H1 (cell line): Measurements from ENCODE around the gene STAC. TPM values are rescaled to one million over a fixed set of nuclear protein-coding genes. Genes with fewer than 3 reads are reported as not detected.

Source experiments
- CTCF ChIA-PET: fragments of 300-600 bp; sonication (Branson Sonifier 250); formaldehyde crosslinking; loops from one replicate; lab custom pipeline; 2021; ENCODE audit not compliant: partially characterized antibody; lab: Charles Lee
- POLR2A ChIA-PET: fragments of 300-600 bp; sonication (Branson Sonifier 250); formaldehyde crosslinking; loops from one replicate; lab custom pipeline; 2021; ENCODE audit warnings: inconsistent platforms; ENCODE audit not compliant: partially characterized antibody; lab: Charles Lee
- DNase-seq, 2 experiments: peaks; one replicate each; pipeline versions ENCODE4 v3.0.0 to v3.0.0-alpha.2; 2010 to 2022; ENCODE audit warnings: low spot score in 2 of 2, low read depth in 1 of 2, mixed read lengths in 1 of 2
- FAIRE-seq: peaks from 2 replicates; lab custom pipeline; 2011; peaks lifted over from hg19 to GRCh38; lab: Jason Lieb, UNC
- H2AFZ ChIP-seq: 2 replicates; pipeline ENCODE4 v1.8.1; 2012; ENCODE audit warnings: low read length, inconsistent platforms
- H2AK5ac ChIP-seq: 2 replicates; pipeline ENCODE4 v1.6.1; 2013; ENCODE audit warnings: low read depth, low read length
- H2BK120ac ChIP-seq: replicated peaks from 2 replicates; pipeline ENCODE3; 2013; ENCODE audit warnings: low read depth, low read length, inconsistent platforms
- H2BK12ac ChIP-seq: 2 replicates; pipeline ENCODE4 v1.6.1; 2013; ENCODE audit warnings: low read depth, low read length
- H2BK15ac ChIP-seq: 2 replicates; pipeline ENCODE4 v1.6.1; 2013; ENCODE audit warnings: low read length
- H2BK20ac ChIP-seq: 2 replicates; pipeline ENCODE4 v1.6.1; 2013; ENCODE audit warnings: low read length
- H2BK5ac ChIP-seq: 2 replicates; pipeline ENCODE4 v1.6.1; 2013; ENCODE audit warnings: low read depth, low read length
- H3K14ac ChIP-seq: 2 replicates; pipeline ENCODE4 v1.6.1; 2013; ENCODE audit warnings: inconsistent platforms; ENCODE audit not compliant: insufficient read length
- H3K18ac ChIP-seq: 2 replicates; pipeline ENCODE4 v1.6.1; 2013; ENCODE audit warnings: low read length; ENCODE audit errors: extremely low read depth
- H3K23ac ChIP-seq: 2 replicates; pipeline ENCODE4 v1.6.1; 2013; ENCODE audit warnings: inconsistent platforms; ENCODE audit not compliant: insufficient read length
- H3K23me2 ChIP-seq: 2 replicates; pipeline ENCODE4 v1.6.1; 2013; ENCODE audit warnings: low read depth, low read length
- H3K27ac ChIP-seq: 2 replicates; pipeline ENCODE4 v1.6.1; 2011; ENCODE audit warnings: low read depth, low read length, inconsistent platforms
- H3K27me3 ChIP-seq, 4 experiments: replicated peaks in 1 of 4; 1 replicate in 1 of 4; 2 replicates in 3 of 4; pipeline versions ENCODE4 v1.6.1 to v1.8.1; 2011 to 2013; ENCODE audit warnings: low read length in 3 of 4, mild to moderate bottlenecking in 3 of 4, inconsistent platforms in 2 of 4, mixed read lengths in 2 of 4, moderate library complexity in 1 of 4; ENCODE audit not compliant: control insufficient read depth in 3 of 4, insufficient read depth in 3 of 4; ENCODE audit errors: extremely low read depth in 1 of 4
- H3K36me3 ChIP-seq, 4 experiments: 2 replicates each; pipeline versions ENCODE4 v1.6.1 to v1.8.1; 2011 to 2013; ENCODE audit warnings: mild to moderate bottlenecking in 4 of 4, low read length in 3 of 4, moderate library complexity in 2 of 4, control low read depth in 1 of 4, inconsistent platforms in 1 of 4; ENCODE audit not compliant: insufficient read depth in 4 of 4, control insufficient read depth in 2 of 4
- H3K4ac ChIP-seq: replicated peaks from 2 replicates; pipeline ENCODE3; 2013; ENCODE audit warnings: low read length, low read depth, mixed read lengths, inconsistent platforms; ENCODE audit not compliant: insufficient read length
- H3K4me1 ChIP-seq, 4 experiments: replicated peaks in 1 of 4; 1 replicate in 1 of 4; 2 replicates in 3 of 4; pipeline versions ENCODE4 v1.6.1 to v1.8.1; 2011 to 2013; ENCODE audit warnings: low read length in 3 of 4, inconsistent platforms in 2 of 4, mixed read lengths in 1 of 4; ENCODE audit not compliant: insufficient read depth in 4 of 4, control insufficient read depth in 3 of 4
- H3K4me2 ChIP-seq, 2 experiments: 2 replicates each; pipeline versions ENCODE4 v1.6.1 to v1.8.1; 2011 to 2013; ENCODE audit warnings: low read depth in 2 of 2, low read length in 2 of 2, control low read depth in 1 of 2, inconsistent platforms in 1 of 2, mild to moderate bottlenecking in 1 of 2; ENCODE audit not compliant: insufficient read depth in 1 of 2
- H3K4me3 ChIP-seq, 4 experiments: fragments of 200-600, 300-600 bp in 1 of 4; sonication (generic), shearing (Covaris generic), sonication (Bioruptor Twin) in 1 of 4; 2 replicates each; pipeline versions ENCODE4 v1.5.1 to v1.8.1; 2011 to 2016; ENCODE audit warnings: low read length in 4 of 4, low read depth in 3 of 4, control low read depth in 2 of 4, inconsistent platforms in 2 of 4, mild to moderate bottlenecking in 2 of 4, mixed read lengths in 1 of 4, moderate library complexity in 1 of 4; ENCODE audit not compliant: insufficient read depth in 2 of 4; ENCODE audit errors: extremely low read depth in 1 of 4
- H3K56ac ChIP-seq: replicated peaks from 2 replicates; pipeline ENCODE3; 2013; ENCODE audit warnings: low read depth, mild to moderate bottlenecking, mixed read lengths, low read length, inconsistent platforms; ENCODE audit not compliant: insufficient read length
- H3K79me1 ChIP-seq: 2 replicates; pipeline ENCODE4 v1.6.1; 2013; ENCODE audit warnings: low read depth, low read length, control low read depth
- H3K79me2 ChIP-seq, 2 experiments: 2 replicates each; pipeline versions ENCODE4 v1.6.1 to v1.8.1; 2012 to 2013; ENCODE audit warnings: low read length in 2 of 2, mild to moderate bottlenecking in 2 of 2, inconsistent platforms in 1 of 2; ENCODE audit not compliant: insufficient read depth in 2 of 2, control insufficient read depth in 1 of 2
- H3K9ac ChIP-seq, 4 experiments: replicated peaks in 1 of 4; 1 replicate in 1 of 4; 2 replicates in 3 of 4; pipeline versions ENCODE4 v1.6.1 to v1.8.1; 2011 to 2013; ENCODE audit warnings: low read depth in 3 of 4, low read length in 3 of 4, control low read depth in 2 of 4, mild to moderate bottlenecking in 2 of 4, moderate library complexity in 2 of 4, inconsistent platforms in 1 of 4; ENCODE audit errors: extremely low read depth in 1 of 4
- H3K9me3 ChIP-seq, 2 experiments: 2 replicates each; pipeline versions ENCODE4 v1.6.1 to v1.8.1; 2012 to 2013; ENCODE audit warnings: mild to moderate bottlenecking in 2 of 2, moderate library complexity in 2 of 2, control low read depth in 1 of 2, inconsistent platforms in 1 of 2, low read depth in 1 of 2, low read length in 1 of 2, mixed read lengths in 1 of 2; ENCODE audit not compliant: insufficient read depth in 2 of 2
- H4K20me1 ChIP-seq, 2 experiments: replicated peaks in 1 of 2; 2 replicates each; pipeline versions ENCODE3 to v1.8.1; 2011 to 2013; ENCODE audit warnings: inconsistent platforms in 2 of 2, low read length in 2 of 2, mild to moderate bottlenecking in 1 of 2; ENCODE audit not compliant: insufficient read depth in 2 of 2, control insufficient read depth in 1 of 2
- H4K5ac ChIP-seq: 2 replicates; pipeline ENCODE4 v1.6.1; 2013; ENCODE audit warnings: low read length, low read depth, mixed read lengths, inconsistent platforms; ENCODE audit not compliant: insufficient read length
- H4K8ac ChIP-seq: 2 replicates; pipeline ENCODE4 v1.8.0; 2013; ENCODE audit warnings: mild to moderate bottlenecking, moderate library complexity, low read length, inconsistent platforms; ENCODE audit not compliant: insufficient read depth; ENCODE audit errors: extremely low read depth
- H4K91ac ChIP-seq: replicated peaks from 2 replicates; pipeline ENCODE3; 2013; ENCODE audit warnings: low read length, mixed read lengths, inconsistent platforms; ENCODE audit not compliant: insufficient read length
- ATF3 ChIP-seq: IDR thresholded peaks from 2 replicates; pipeline ENCODE4 v1.6.1; 2011; ENCODE audit warnings: low read depth, mild to moderate bottlenecking, low read length; ENCODE audit not compliant: insufficient read depth
- E2F6 ChIP-seq: IDR thresholded peaks from 2 replicates; pipeline ENCODE4 v1.6.1; 2012; ENCODE audit warnings: inconsistent platforms
- FOSL1 ChIP-seq: IDR thresholded peaks from 2 replicates; pipeline ENCODE4 v1.6.1; 2011; ENCODE audit warnings: mild to moderate bottlenecking, low read depth, low read length, moderate library complexity; ENCODE audit not compliant: insufficient read depth
- GTF2F1 ChIP-seq: IDR thresholded peaks from 2 replicates; pipeline ENCODE4 v1.6.1; 2012; ENCODE audit warnings: low read depth, low read length, improper control_type of control experiment, borderline replicate concordance
- HDAC6 ChIP-seq: IDR thresholded peaks from one replicate; pipeline ENCODE4 v1.7.1; 2012; ENCODE audit warnings: low read depth, mild to moderate bottlenecking, inconsistent platforms, low read length, moderate library complexity
- KDM1A ChIP-seq: fragments of 200-600, 300-600 bp; sonication (generic); IDR thresholded peaks from 2 replicates; pipeline ENCODE4 v1.7.1; 2016; ENCODE audit warnings: mild to moderate bottlenecking, low read length, borderline replicate concordance
- POLR2A ChIP-seq, 2 experiments: IDR thresholded peaks; 1 replicate in 1 of 2; 2 replicates in 1 of 2; pipeline ENCODE4 v1.6.1; 2011; ENCODE audit warnings: low read depth in 2 of 2, low read length in 2 of 2, mild to moderate bottlenecking in 2 of 2; ENCODE audit errors: control extremely low read depth in 1 of 2
- RAD21 ChIP-seq, 2 experiments: IDR thresholded peaks in 1 of 2; conservative IDR thresholded peaks in 1 of 2; 2 replicates each; pipeline ENCODE4 v1.6.1; 2011; ENCODE audit warnings: low read depth in 2 of 2, low read length in 2 of 2, improper control_type of control experiment in 1 of 2, inconsistent platforms in 1 of 2, mild to moderate bottlenecking in 1 of 2, moderate library complexity in 1 of 2
- SIN3A ChIP-seq, 2 experiments: IDR thresholded peaks in 1 of 2; conservative IDR thresholded peaks in 1 of 2; 2 replicates each; pipeline ENCODE4 v1.6.1; 2011 to 2012; ENCODE audit warnings: low read length in 2 of 2, improper control_type of control experiment in 1 of 2, low read depth in 1 of 2, mild to moderate bottlenecking in 1 of 2
- SUZ12 ChIP-seq: fragments of 200-600 bp; sonication (generic); IDR thresholded peaks from 2 replicates; pipeline ENCODE4 v1.6.1; 2012; ENCODE audit warnings: mild to moderate bottlenecking, inconsistent platforms, low read length, moderate library complexity, mixed read lengths
- TBP ChIP-seq: IDR thresholded peaks from 2 replicates; pipeline ENCODE4 v1.6.1; 2011; ENCODE audit warnings: low read depth, low read length, improper control_type of control experiment
- YY1 ChIP-seq: IDR thresholded peaks from 2 replicates; pipeline ENCODE4 v1.6.1; 2011; ENCODE audit warnings: low read depth, mild to moderate bottlenecking, low read length
- WGBS, 2 experiments: shearing (Covaris generic) in 1 of 2; methylation state at CpG; one replicate each; pipeline versions ENCODE4 v1.1.6 to v1.1.7; 2013 to 2015; ENCODE audit warnings: low lambda C conversion rate in 2 of 2, mixed read lengths in 2 of 2, inconsistent platforms in 1 of 2, low coverage in 1 of 2, missing lambda C conversion rate in 1 of 2; ENCODE audit not compliant: insufficient replicate concordance in 2 of 2, insufficient coverage in 1 of 2, insufficient read length in 1 of 2; ENCODE audit errors: extremely low coverage in 1 of 2, missing lambda C conversion rate in 1 of 2; 5-methylcytosine and 5-hydroxymethylcytosine counted together
- polyA plus RNA-seq, 7 experiments: library from polyadenylated mRNA; depleted of rRNA in 3 of 7; stranded (reverse) in 5 of 7; unstranded in 2 of 7; fragments of >200 nt in 5 of 7; fragments of 200-250 nt in 2 of 7; gene quantifications; 1 replicate in 5 of 7; 2 replicates in 1 of 7; 4 replicates in 1 of 7; pipeline versions ENCODE4 v1.2.1 to v1.2.3, GENCODE V29; 2011 to 2013; ENCODE audit warnings: missing spikeins in 2 of 7, mixed read lengths in 2 of 7
- total RNA-seq: library from RNA; stranded (reverse); fragmentation: NEBNext Ultra II Directional; extraction: Animal tissue kit (Norgen Biotek cat#: 25700); gene quantifications from 2 replicates; pipeline ENCODE4 v1.2.1, GENCODE V29; 2021

STAC gene
- total and polyA plus RNA-seq, 2 of the 8 experiments (the other 6 are each of a cell fraction or from before 2014, with no cell fraction given), result 8.0 to 18.1 TPM

GRCh38 chr3:36379872-36380220 is 458 bp upstream of the STAC start:
- Histone ChIP-seq H3K23me2 (peaks cover 6% of the 10 kb centered on the region; the same call in 1 of the 2 replicates), H3K4me2 (peak overlapping the region; percentile 86 to 91), H3K23ac (no peak overlapping the region), H3K56ac (no peak overlapping the region), H3K9ac (no peak overlapping the region), H3K14ac (no peak overlapping the region), H2AFZ (no peak overlapping the region; the same call in 1 of the 2 replicates), H2BK15ac (no peak overlapping the region), H4K8ac (no peak overlapping the region), H2AK5ac (no peak overlapping the region), H4K5ac (no peak overlapping the region), H3K36me3 (no peaks in the 10 kb centered on the region), H3K79me2 (0 out of 4 replicates have a peak, but pooled peaks cover 0 to 11% of the 10 kb centered on the region in 2 experiments), H2BK120ac (no peak overlapping the region), H3K9me3 (no peaks in the 10 kb centered on the region), H4K20me1 (no peaks in the 10 kb centered on the region), H4K91ac (no peak overlapping the region), H3K27ac (no peak overlapping the region), H3K18ac (no peak overlapping the region), H2BK5ac (no peak overlapping the region), H3K79me1 (no peaks in the 10 kb centered on the region; the same call in 1 of the 2 replicates), H3K4ac (no peak overlapping the region), H3K27me3 (peaks cover 0 to 17% (median 7%) of the 10 kb centered on the region in 4 experiments; a peak in 4 of 7 replicates), H3K4me1 (peaks cover 0 to 12% (median 7%) of the 10 kb centered on the region in 4 experiments; a peak in 6 of 7 replicates), H2BK12ac (no peak overlapping the region), H3K4me3 (peak overlapping the region; percentile 79 to 88 (median 82)), H2BK20ac (no peak overlapping the region)
- CTCF ChIA-PET, result interaction anchor here (1.1 to 1.2 kb wide), 3 partner anchors 14 to 119 kb away, joined by 3 read pairs; no protein-coding TSS in a partner anchor
- FAIRE-seq (peak; percentile 32), DNase-seq (no peak)
- POLR2A ChIA-PET, result interaction anchor here (1.6 kb wide), 1 partner anchor 10 kb away, joined by 3 read pairs; no protein-coding TSS in a partner anchor
- 32% methylated on average over 8 of the region's 8 CpGs; no CpG with 5 or more reads in 1 of the 2 experiments for WGBS, 2 experiments
- no peak for TF ChIP-seq FOSL1
- TF ChIP-seq HDAC6, result no peak
- TF ChIP-seq E2F6, result no peak
- TF ChIP-seq RAD21 (IDR thresholded peaks at IDR 0.05 in 1 of 2, conservative IDR thresholded peaks at IDR 0.05 in 1 of 2; ENCODE audit: low read depth in 2 of 2, low read length in 2 of 2), result no peak
- TF ChIP-seq KDM1A, result no peak
- no peak for TF ChIP-seq POLR2A (IDR thresholded peaks at IDR 0.05; ENCODE audit: control extremely low read depth in 1 of 2, low read depth in 2 of 2, low read length in 2 of 2)
- TF ChIP-seq TBP, result no peak
- no peak for TF ChIP-seq YY1
- no peak for TF ChIP-seq GTF2F1
- no peak for TF ChIP-seq ATF3
- no peak for TF ChIP-seq SIN3A (conservative IDR thresholded peaks at IDR 0.05 in 1 of 2, IDR thresholded peaks at IDR 0.05 in 1 of 2; ENCODE audit: low read depth in 1 of 2, low read length in 2 of 2)
- no peak for TF ChIP-seq SUZ12
